HG03039 (cell line): ENCODE measurements around the gene EPM2A.

ENCODE experiments used
- ATAC-seq: cut with Tn5 transposase; IDR thresholded peaks from one replicate; pipeline ENCODE4 v1.9.1; 2021; ENCODE audit warnings: mild to moderate bottlenecking, moderate library complexity; ENCODE audit not compliant: unreplicated experiment

EPM2A gene

DNA sequence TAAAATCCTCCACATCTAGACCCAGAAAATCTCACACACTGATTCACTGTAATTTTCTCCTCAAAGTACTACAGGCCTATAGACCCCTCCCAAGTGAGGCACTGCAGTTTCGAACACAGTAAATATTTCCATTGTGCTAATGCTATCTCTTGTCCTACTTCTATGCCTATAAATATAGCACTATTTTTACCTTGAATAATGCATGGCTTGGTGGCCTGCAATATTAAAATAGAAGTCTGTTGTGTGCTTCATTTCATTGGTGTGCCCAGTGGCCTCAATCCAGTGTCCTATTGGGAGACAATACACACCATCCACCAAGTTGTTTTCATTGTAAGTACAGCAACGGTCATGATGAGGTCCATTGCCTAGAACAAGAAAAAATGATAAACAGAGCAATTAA, 49.4 kb downstream of the EPM2A start:
- no peak for ATAC-seq

DNA sequence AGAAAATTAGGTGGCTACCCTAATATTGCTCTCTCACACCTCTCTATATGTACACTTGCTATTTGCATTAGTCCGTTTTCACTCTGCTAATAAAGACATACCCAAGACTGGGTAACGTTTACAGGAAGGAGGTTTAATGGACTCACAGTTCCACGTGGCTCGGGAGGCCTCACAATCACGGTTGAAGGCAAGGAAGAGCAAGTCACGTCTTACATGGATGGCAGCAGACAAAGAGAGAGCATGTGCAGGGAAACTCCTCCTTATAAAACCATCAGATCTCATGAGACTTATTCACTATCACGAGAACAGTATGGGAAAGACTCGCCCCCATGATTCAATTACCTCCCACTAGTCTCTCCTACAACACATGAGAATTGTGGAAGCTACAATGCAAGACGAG, 53.4 kb downstream of the EPM2A start:
- ATAC-seq, result no peak

DNA sequence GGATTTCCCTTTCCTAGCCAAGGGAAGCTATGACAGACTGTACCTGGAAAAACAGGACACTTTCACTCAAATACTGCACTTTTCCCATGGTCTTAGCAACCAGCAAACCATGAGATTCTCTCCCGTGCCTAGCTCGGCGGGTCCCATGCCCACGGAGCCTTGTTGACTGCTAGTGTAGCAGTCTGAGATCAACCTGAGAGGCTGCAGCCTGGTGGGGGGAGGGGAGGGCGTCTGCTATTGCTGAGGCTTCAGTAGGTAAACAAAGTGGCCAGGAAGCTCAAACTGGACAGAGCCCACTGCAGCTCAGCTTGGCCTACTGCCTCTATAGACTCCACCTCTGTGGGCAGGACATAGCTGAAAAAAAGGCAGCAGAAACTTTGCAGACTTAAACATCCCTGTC, 61.8 kb downstream of the EPM2A start:
- no peak for ATAC-seq

DNA sequence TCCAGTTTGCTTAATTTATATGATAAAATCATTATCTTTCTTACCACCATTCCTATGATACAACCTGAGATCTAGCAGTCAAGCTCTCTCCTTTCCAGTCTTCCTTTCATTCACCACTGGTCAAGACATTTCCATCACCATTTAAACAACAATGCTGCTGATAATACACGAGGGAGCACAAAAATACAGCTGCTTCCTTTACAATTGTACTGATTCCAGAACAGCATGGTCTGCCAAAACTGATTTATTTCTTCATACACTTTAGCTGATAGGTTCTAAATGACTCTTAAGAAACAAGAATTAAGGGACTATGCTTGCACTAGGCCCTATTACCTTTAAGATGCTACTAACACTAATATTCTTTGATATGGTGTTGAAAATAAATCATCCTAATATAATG, 65.0 kb downstream of the EPM2A start:
- no peak for ATAC-seq

DNA sequence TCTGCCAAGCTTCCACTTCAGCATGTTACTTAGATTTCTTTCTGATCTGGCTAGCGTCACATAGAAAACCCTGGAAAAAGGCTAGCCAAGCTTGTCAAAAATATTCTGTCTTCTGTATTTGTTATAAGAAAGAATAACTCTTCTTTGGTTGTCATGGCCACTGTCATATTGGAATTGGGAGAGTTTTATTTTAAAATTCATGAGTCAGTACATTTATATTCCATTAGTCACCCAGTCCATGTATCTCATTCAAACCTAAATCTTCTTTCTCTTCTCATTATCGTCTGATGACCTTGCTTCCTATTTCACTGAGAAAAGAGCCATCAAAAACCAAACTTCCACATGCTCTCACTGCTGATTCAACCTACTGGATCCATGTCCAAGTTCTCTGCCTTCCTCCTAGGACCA, 65.7 kb downstream of the EPM2A start:
- no peak for ATAC-seq

DNA sequence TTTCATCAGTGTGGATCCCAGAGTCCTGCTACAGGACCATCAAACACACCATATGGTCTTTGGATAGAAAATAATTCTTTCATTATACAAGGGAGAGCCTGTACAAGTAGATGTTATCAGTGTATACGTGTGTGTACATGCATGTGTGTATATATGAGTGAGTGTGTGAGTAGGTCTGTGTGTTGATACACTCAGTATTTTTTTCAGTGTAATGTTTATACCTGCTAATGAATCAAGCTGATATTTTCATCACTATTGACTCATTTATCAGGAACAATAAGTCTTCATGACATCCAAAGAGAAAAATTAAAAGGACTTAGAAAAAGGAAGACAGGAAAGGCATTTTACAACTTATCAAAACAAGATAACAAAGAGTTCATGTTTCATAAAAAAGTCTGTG, 66.5 kb downstream of the EPM2A start:
- no peak for ATAC-seq

DNA sequence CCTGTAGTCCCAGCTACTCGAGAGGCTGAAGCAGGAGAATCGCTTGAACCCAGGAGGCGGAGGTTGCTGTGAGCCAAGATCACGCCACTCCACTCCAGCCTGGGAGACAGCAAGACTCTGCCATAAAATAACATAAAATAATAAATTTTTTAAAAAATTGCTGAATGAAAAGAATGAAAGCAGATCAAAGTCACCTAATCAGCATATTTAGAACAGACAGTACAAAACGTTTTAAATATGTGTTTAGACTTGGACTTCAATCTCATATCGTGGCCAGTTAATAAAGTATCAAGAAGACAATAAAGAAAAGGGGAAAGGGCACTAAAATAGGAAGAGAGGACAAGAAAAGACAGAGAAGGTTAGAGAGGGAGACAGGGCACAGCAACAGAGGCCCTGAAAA, 74.6 kb downstream of the EPM2A start:
- no peak for ATAC-seq

DNA sequence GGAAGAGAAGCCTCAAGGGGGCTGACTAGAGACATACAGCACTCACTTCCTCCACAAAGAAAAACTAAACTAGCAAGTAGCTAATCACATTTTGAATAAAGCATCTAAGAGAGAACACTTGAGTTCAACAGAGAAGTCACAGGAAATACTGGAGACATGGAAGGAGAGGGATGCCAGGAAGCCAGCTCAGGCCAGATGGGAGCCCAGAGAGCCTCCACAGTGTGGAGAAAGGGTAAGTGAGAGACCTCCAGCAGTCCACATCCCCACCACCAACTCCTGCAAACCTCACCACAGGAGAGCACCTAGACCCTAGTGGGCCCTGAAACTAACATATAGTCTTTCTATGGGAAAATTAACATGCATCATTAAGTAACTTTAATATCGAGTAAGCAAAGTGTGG, 79.2 kb downstream of the EPM2A start:
- no peak for ATAC-seq

DNA sequence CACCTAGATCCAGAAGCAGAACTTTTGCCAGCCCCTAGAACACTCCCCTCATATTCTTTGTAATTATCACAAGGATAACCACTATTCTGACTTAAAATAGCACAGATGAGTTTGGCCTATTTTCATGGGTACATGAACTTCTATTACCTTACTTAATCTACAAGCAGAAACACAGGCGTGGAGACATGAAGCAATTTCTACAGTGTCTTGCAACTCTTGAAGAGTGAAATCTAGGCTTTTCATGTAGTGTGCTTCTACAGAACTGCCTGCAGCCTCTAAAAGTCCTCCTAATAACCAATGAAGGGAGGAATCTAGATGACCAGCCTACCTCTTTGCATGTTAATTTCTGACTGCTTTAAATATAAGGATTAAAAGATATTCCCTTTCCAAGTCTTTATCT, 82.7 kb downstream of the EPM2A start:
- no peak for ATAC-seq

DNA sequence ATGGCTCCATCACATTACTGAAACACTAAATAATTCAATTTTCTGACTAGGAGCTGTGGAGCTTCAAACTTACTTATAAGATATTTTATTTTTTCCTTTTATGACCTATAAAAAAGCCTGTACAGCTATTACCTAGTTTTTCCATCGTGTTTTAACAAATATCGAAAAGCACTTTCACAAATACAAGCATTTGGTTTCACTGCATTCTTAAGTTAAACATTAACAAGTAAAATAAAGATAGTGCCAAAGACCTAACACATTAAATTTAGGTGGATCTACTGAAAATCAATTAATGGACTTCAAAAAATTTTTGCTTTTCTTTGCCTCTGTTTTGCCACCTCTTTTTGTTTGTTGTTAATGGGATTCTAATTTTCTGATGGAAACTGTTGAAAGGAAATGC, 83.3 kb downstream of the EPM2A start:
- ATAC-seq, result no peak

DNA sequence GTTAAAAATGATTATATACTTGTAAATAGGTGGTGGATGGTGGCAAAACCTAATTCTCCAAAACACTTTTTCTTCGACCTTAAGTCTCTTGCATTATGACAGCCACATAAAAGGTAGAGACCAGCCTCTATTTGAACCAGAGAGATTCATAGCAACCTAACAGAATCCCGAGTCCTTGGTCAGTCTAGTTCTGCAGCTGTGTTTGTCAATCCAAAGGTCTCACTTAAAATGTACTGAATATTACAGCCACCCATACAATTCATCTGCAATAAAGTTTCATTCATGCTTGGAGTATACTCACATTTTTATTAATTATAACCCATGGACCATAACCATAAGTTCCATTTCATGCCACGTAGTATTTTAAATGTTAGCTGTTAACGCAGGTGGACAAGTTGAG, 87.2 kb downstream of the EPM2A start:
- ATAC-seq, result no peak

DNA sequence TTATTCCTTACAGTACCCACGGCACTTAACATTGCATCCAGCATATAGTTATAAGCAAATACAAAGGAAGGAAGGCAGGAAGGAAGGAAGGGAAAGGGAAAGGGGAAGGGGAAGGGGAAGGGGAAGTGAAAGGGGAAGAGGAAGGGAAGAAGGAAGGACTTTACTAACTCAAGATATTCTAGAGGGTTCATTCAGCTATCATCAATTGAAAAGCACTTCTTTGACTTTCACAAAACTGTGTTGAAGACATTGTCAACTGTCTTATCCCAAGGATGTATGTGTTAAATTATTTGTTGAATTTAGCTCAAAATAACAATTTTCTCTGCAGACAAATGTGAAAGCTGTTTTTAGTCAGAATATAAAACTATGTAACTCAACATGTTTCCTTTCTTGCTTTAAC, 87.7 kb downstream of the EPM2A start:
- no peak for ATAC-seq

DNA sequence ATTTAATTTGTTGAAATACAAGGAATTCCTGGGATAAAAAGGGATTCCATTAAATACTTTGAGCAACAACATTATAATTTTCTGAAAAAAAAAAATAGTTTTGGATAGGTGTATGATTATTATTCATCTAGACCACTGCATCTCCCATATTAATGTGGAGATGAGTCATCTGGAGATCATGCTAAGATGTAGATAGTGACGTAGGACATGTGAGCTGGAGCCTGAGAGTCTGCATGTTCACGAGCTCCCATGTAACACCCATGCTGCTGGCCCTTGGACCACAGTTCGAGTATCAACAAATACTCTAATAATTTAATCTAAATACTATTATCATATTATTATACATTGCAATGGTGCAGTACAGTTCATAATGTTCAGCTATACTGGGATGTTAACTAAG, 91.6 kb downstream of the EPM2A start:
- ATAC-seq, result no peak

DNA sequence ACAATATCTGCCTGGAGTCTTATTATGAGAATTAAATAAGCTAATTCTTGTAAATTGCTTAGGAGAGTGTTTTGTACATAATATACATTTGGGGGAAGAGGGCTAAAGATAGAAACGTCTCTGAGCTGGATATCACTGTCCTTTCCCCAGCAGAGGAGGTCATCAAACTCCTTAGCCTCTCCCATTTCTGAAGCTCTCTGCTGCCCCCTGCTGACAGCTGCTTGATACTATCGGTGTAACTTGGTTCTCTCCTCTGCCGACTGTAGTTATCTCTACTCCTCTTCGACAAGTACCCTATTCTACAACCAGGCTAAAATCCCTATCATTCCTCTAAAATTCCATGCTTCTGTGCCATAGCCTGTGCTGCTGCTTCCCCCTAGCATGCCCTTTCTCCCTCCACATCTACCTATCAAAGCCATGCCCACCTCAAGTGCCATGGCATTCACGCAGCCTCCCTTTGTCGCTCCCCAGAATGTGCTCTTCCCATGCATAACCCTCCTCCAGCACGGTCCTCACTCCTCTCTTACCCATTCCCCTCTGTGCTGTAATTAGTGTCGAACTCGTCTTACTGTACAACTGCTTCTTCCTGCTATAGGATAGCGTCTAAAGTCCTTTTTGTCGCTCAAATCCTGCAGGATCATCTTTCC, 101.2 kb downstream of the EPM2A start:
- ATAC-seq, result peak; percentile 91

DNA sequence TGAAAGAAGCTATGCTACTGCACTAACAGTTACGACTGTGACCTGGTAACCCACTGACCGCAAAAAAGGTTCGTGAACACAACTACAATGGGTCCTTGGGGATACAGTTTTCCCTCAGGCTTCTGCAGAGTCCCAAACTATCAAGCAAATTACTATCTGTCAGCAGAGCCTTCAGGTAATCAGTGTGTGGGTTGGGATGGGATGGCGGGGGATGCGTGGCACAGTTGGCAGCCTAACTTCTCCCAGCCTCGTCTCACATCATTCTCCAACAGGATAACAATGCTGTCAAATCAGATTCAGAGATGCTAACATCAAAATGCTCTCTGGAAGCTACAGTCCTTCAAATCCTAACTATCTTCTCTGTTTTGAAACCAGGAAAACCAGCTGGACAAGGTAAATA, 102.3 kb downstream of the EPM2A start:
- ATAC-seq, result no peak

DNA sequence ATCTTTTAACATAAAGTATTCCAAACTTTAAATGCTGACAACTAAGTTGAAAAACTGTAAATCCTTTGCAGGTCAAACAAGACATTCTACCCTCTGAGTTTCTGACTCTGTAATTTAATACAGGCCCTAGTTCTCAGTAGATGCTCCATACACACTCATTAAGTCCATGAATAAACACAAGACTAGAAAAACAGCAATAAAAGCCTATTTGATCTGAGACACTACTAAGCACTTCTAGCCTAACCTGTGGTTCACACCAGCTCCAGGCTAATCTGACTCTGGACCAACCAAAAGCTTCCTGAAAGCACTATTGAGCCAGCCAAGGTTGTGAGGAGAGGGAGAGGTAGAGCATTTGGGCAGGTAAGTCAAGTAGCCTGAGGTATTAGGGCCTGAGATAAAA, 103.9 kb downstream of the EPM2A start:
- ATAC-seq, result no peak

DNA sequence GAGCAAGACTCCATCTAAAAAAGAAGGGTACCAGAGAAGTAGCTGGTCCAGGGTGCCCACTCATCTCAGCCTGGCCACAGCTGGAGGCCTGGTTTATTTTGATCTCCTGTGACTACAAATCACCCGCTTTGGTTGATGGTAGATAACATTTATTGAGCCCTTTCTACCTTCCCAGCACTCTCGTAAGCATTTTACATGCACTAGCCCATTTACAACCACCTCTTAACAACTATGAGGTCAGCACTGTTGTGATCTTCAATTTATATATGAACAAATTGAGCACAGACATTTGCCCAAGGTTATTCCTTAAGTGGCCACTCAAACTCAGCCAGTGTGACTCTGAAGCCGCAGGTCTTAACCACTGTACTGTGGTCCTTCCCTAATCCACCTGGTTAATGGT, 104.7 kb downstream of the EPM2A start:
- ATAC-seq, result no peak

DNA sequence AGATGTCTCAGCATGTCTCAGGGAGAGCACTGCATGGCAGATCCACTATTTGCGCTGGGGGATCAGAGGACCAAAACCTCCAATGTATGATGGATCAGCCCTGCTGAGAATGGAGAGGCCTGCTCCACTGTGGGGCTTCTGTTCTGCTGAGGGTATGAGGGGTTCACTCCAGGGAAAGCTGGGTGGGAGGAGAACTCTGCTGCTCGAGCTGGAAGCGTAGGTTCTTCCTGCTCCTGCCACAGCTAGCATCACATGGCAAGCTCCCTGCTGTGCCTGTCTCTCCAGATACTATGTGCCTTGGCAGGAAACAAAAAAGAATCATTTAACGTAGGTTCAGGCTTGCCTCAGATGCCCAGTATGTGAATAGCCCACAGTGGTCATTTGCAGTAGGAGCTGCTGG, 105.8 kb downstream of the EPM2A start:
- no peak for ATAC-seq

DNA sequence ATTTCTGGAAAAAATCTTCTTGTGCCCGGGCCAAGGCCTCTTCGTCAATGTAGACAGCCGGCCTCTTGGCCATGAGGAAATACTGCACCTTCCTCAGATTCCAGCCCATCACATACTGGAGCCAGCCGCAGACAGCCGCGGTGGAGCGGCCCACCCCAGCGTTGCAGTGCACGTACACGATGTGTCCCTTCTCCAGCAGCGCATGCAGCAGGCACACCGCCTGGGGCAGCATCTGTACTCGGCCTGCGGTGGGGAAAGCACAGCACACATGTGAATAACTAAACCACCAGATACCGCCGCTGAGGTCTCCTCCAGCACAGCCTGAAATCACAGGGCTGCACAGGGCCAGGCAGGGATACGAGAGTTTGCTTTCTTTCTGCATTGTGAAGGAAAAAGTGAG, 107.9 kb downstream of the EPM2A start:
- ATAC-seq, result no peak

DNA sequence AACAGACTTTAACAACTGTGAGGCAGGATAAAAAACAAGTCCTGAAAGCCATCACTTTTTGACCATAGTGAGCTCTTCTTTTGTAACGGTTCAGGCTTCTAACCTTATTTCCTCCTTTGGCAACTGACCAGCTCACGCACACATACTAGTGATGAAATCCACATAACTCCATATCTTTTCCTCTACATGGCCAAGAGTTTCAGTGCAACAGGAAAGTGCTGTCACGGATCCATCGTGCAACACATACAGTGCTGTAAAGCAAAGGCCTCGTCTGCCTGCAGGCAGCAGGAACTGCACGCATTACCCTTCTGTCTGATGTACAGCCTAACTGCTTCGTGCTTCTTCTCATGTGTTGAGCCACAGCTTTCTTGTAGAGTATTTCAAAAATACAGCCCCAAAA, 108.5 kb downstream of the EPM2A start:
- no peak for ATAC-seq

DNA sequence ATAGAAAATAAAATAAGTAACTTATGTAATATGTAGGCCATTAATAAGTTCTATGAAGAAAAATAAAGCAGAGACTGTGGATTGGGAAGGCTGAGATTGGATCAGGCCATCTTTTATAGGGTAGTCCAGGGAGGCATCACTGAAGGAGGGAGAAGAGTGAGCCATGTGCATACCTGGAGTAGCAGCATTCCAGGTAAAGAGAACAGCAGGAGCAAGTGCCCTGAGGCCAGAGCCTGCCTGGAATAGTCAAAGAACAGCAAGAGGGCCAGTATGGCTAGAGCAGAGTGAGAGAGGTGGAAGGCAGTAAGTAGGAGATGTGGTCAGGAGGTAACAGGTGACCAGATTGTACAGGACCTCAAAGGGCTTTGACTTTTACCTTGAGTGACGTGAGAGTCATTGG, 112.1 kb downstream of the EPM2A start:
- no peak for ATAC-seq

DNA sequence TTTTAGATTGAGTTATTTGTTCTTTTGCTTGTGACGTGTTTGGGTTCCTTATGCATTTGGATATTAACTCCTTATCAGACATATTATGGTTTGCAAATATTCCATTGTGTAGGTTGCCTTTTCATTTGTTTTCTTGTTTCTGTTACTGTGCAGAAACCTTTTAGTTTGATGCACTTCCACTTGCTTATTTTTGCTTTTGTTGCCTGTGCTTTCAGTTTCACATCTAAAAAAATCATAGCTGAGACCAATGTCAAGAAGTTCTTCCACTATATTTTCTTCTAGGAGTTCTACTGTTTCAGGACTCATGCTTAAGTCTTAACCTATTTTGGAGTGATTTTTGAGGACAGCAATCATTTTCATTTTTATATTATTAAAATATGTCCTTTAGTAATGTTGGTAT, 113.5 kb downstream of the EPM2A start:
- no peak for ATAC-seq

DNA sequence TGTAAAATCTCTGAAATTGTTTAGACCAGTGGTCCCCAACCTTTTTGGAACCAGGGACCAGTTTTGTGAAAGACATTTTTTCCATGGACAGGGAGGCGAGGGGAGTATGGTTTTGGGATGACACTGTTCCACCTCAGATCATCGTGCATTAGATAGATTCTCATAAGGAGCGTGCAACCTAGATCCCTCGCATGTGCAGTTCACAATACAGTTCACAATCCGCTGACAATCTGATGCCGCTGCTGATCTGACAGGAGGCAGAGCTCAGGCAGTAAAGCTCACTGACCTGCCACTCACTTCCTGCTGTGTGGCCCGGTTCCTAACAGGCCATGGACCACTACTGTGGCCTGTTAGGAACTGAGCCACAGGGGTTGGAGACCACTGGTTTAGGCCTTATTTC, 115.2 kb downstream of the EPM2A start:
- no peak for ATAC-seq

DNA sequence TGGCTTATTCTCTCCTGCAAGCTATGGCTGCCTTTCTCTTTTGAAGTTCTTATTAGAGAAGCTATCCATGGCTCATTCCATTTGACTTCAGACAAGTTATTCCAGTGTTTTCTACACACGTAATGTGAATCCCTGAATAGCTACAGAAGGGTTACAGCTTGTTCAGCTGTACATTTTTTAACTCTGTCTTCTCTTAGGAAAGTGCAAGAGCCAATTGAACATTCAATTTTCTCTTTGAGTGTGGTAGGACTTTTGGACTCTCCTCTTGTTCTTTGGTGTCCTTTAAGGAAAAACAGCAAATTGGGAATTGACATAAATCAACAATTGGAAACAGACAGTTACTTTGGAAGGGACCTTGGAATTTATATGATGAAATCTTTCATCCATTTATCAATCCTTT, 125.8 kb downstream of the EPM2A start:
- ATAC-seq, result no peak
